GM23338 (cell line): ENCODE data around the gene BROX.

ENCODE experiments used
- CREB1 ChIP-seq: fragments of 250-450 bp; sonication (Bioruptor Pico); IDR thresholded peaks from 2 replicates; pipeline ENCODE4 v1.5.0; 2020; ENCODE audit warnings: low read depth, mild to moderate bottlenecking, moderate library complexity
- EZH2 ChIP-seq: fragments of 200-600 bp; sonication (generic); IDR thresholded peaks from one replicate; pipeline ENCODE4 v1.8.0; 2017; ENCODE audit warnings: antibody characterized with exemption, mild to moderate bottlenecking, low read depth; ENCODE audit not compliant: unreplicated experiment
- EZH2phosphoT487 ChIP-seq: fragments of 200-600 bp; sonication (generic); IDR thresholded peaks from one replicate; pipeline ENCODE4 v1.8.1; 2018; ENCODE audit warnings: antibody characterized with exemption; ENCODE audit not compliant: unreplicated experiment
- JUNB ChIP-seq: IDR thresholded peaks from one replicate; pipeline ENCODE4 v1.6.1; 2016; ENCODE audit warnings: antibody characterized with exemption; ENCODE audit not compliant: unreplicated experiment
- NANOG ChIP-seq: IDR thresholded peaks from 2 replicates; pipeline ENCODE4 v1.6.1; 2016; ENCODE audit warnings: antibody characterized with exemption, borderline replicate concordance
- POLR2AphosphoS5 ChIP-seq: IDR thresholded peaks from 2 replicates; pipeline ENCODE4 v1.6.1; 2016; ENCODE audit warnings: antibody characterized with exemption, low read depth
- STAT1 ChIP-seq: IDR thresholded peaks from one replicate; pipeline ENCODE4 v1.6.1; 2016; ENCODE audit warnings: antibody characterized with exemption; ENCODE audit not compliant: unreplicated experiment
- ZNF114 ChIP-seq: fragments of 250-450 bp; sonication (Bioruptor Pico); IDR thresholded peaks from 2 replicates; pipeline ENCODE4 v1.5.0; 2020; ENCODE audit warnings: mild to moderate bottlenecking, moderate library complexity
- ZNF331 ChIP-seq: fragments of 250-450 bp; sonication (Bioruptor Pico); IDR thresholded peaks from 2 replicates; pipeline ENCODE4 v1.5.0; 2020; ENCODE audit warnings: low read depth, mild to moderate bottlenecking, moderate library complexity
- TF ChIP-seq, protein P1 (sequence below), 2 experiments: fragments of 200-600 bp in 1 of 2; sonication (generic) in 1 of 2; conservative IDR thresholded peaks; 2 replicates each; pipeline versions ENCODE4 v1.5.1 to v1.6.1; 2016 to 2017; ENCODE audit warnings: antibody characterized with exemption in 2 of 2, low read depth in 2 of 2, mild to moderate bottlenecking in 2 of 2, moderate library complexity in 1 of 2
- TF ChIP-seq, protein P2 (sequence below): fragments of 250-450 bp; sonication (Bioruptor Pico); IDR thresholded peaks from 2 replicates; pipeline ENCODE4 v1.5.0; 2020; ENCODE audit warnings: mild to moderate bottlenecking, moderate library complexity
- TF ChIP-seq, protein P3 (sequence below): IDR thresholded peaks from one replicate; pipeline ENCODE4 v1.6.1; 2018; ENCODE audit warnings: antibody characterized with exemption; ENCODE audit not compliant: unreplicated experiment
- TF ChIP-seq, protein P4 (sequence below): IDR thresholded peaks from 2 replicates; pipeline ENCODE4 v1.6.1; 2016; ENCODE audit warnings: antibody characterized with exemption

DNA sequence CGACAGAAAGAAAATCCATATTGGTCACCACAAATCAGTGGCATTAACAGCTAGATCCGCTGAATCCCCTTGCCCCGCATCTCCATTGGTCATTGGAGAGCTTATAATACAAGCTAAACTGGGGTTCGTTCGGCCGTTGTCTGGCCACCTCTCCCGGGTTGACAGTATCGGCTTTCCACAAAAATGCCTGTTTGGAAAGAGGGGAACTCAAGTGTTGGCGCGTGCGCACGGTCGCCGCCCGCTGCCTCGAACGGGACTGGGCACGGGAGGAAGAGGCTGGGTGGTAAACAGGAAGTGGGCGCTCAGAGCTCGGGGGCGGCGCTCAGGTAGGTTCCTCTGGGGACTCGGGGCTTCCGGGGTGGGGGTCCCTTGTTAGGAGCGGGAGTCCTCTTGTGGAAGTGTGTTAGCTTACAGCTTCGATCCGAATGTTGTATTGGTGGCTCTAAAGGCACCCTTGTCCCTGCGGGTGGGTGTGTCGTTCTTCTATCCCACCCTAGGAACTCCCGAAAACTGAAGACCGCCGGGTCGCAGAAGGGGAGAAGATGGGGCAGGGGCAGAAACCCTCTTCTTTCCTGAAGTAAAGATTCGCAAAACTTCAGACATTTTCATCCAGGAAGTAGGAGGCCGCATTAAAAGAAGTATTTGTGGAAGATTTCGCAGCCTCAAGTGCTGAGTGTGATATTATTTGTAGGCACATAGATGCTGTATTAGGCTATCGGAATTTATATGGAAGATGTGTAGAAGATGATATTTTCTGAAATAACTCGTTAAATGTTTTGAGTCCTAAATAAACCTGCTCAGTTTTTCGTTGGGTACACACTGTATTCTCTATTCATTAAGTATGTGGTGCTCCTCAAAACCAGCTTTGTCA, 962 bp downstream of the BROX start:
- TF ChIP-seq EZH2 = no peak
- peak; percentile 71 for TF ChIP-seq POLR2AphosphoS5
- TF ChIP-seq, protein P1, sequence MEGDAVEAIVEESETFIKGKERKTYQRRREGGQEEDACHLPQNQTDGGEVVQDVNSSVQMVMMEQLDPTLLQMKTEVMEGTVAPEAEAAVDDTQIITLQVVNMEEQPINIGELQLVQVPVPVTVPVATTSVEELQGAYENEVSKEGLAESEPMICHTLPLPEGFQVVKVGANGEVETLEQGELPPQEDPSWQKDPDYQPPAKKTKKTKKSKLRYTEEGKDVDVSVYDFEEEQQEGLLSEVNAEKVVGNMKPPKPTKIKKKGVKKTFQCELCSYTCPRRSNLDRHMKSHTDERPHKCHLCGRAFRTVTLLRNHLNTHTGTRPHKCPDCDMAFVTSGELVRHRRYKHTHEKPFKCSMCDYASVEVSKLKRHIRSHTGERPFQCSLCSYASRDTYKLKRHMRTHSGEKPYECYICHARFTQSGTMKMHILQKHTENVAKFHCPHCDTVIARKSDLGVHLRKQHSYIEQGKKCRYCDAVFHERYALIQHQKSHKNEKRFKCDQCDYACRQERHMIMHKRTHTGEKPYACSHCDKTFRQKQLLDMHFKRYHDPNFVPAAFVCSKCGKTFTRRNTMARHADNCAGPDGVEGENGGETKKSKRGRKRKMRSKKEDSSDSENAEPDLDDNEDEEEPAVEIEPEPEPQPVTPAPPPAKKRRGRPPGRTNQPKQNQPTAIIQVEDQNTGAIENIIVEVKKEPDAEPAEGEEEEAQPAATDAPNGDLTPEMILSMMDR (conservative IDR thresholded peaks at IDR 0.05; ENCODE audit: low read depth in 2 of 2) = peak in 1 of 2 experiments; percentile 29; a peak in 2 of 4 replicates
- no peak for TF ChIP-seq EZH2phosphoT487
- no peak for TF ChIP-seq ZNF114 (CRISPR knock-in tag)
- TF ChIP-seq, protein P2, sequence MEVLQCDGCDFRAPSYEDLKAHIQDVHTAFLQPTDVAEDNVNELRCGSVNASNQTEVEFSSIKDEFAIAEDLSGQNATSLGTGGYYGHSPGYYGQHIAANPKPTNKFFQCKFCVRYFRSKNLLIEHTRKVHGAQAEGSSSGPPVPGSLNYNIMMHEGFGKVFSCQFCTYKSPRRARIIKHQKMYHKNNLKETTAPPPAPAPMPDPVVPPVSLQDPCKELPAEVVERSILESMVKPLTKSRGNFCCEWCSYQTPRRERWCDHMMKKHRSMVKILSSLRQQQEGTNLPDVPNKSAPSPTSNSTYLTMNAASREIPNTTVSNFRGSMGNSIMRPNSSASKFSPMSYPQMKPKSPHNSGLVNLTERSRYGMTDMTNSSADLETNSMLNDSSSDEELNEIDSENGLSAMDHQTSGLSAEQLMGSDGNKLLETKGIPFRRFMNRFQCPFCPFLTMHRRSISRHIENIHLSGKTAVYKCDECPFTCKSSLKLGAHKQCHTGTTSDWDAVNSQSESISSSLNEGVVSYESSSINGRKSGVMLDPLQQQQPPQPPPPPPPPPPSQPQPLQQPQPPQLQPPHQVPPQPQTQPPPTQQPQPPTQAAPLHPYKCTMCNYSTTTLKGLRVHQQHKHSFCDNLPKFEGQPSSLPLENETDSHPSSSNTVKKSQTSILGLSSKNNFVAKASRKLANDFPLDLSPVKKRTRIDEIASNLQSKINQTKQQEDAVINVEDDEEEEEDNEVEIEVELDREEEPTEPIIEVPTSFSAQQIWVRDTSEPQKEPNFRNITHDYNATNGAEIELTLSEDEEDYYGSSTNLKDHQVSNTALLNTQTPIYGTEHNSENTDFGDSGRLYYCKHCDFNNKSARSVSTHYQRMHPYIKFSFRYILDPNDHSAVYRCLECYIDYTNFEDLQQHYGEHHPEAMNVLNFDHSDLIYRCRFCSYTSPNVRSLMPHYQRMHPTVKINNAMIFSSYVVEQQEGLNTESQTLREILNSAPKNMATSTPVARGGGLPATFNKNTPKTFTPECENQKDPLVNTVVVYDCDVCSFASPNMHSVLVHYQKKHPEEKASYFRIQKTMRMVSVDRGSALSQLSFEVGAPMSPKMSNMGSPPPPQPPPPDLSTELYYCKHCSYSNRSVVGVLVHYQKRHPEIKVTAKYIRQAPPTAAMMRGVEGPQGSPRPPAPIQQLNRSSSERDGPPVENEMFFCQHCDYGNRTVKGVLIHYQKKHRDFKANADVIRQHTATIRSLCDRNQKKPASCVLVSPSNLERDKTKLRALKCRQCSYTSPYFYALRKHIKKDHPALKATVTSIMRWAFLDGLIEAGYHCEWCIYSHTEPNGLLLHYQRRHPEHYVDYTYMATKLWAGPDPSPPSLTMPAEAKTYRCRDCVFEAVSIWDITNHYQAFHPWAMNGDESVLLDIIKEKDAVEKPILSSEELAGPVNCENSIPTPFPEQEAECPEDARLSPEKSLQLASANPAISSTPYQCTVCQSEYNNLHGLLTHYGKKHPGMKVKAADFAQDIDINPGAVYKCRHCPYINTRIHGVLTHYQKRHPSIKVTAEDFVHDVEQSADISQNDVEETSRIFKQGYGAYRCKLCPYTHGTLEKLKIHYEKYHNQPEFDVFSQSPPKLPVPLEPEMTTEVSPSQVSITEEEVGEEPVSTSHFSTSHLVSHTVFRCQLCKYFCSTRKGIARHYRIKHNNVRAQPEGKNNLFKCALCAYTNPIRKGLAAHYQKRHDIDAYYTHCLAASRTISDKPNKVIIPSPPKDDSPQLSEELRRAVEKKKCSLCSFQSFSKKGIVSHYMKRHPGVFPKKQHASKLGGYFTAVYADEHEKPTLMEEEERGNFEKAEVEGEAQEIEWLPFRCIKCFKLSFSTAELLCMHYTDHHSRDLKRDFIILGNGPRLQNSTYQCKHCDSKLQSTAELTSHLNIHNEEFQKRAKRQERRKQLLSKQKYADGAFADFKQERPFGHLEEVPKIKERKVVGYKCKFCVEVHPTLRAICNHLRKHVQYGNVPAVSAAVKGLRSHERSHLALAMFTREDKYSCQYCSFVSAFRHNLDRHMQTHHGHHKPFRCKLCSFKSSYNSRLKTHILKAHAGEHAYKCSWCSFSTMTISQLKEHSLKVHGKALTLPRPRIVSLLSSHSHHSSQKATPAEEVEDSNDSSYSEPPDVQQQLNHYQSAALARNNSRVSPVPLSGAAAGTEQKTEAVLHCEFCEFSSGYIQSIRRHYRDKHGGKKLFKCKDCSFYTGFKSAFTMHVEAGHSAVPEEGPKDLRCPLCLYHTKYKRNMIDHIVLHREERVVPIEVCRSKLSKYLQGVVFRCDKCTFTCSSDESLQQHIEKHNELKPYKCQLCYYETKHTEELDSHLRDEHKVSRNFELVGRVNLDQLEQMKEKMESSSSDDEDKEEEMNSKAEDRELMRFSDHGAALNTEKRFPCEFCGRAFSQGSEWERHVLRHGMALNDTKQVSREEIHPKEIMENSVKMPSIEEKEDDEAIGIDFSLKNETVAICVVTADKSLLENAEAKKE = no peak
- TF ChIP-seq, protein P3, sequence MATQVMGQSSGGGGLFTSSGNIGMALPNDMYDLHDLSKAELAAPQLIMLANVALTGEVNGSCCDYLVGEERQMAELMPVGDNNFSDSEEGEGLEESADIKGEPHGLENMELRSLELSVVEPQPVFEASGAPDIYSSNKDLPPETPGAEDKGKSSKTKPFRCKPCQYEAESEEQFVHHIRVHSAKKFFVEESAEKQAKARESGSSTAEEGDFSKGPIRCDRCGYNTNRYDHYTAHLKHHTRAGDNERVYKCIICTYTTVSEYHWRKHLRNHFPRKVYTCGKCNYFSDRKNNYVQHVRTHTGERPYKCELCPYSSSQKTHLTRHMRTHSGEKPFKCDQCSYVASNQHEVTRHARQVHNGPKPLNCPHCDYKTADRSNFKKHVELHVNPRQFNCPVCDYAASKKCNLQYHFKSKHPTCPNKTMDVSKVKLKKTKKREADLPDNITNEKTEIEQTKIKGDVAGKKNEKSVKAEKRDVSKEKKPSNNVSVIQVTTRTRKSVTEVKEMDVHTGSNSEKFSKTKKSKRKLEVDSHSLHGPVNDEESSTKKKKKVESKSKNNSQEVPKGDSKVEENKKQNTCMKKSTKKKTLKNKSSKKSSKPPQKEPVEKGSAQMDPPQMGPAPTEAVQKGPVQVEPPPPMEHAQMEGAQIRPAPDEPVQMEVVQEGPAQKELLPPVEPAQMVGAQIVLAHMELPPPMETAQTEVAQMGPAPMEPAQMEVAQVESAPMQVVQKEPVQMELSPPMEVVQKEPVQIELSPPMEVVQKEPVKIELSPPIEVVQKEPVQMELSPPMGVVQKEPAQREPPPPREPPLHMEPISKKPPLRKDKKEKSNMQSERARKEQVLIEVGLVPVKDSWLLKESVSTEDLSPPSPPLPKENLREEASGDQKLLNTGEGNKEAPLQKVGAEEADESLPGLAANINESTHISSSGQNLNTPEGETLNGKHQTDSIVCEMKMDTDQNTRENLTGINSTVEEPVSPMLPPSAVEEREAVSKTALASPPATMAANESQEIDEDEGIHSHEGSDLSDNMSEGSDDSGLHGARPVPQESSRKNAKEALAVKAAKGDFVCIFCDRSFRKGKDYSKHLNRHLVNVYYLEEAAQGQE = no peak
- no peak for TF ChIP-seq CREB1
- TF ChIP-seq JUNB = no peak
- TF ChIP-seq, protein P4, sequence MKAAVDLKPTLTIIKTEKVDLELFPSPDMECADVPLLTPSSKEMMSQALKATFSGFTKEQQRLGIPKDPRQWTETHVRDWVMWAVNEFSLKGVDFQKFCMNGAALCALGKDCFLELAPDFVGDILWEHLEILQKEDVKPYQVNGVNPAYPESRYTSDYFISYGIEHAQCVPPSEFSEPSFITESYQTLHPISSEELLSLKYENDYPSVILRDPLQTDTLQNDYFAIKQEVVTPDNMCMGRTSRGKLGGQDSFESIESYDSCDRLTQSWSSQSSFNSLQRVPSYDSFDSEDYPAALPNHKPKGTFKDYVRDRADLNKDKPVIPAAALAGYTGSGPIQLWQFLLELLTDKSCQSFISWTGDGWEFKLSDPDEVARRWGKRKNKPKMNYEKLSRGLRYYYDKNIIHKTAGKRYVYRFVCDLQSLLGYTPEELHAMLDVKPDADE = peak; percentile 73
- TF ChIP-seq STAT1 = no peak
- peak; percentile 63; the same call in 1 of the 2 replicates for TF ChIP-seq NANOG
- no peak for TF ChIP-seq ZNF331 (CRISPR knock-in tag)
